Epidermal melanocyte (primary cell): ENCODE results near the gene HADHA.

ENCODE experiments used
- DNase-seq: peaks from one replicate; pipeline ENCODE4 v3.0.0; 2011; ENCODE audit warnings: low spot score; ENCODE audit not compliant: insufficient read length

The HADHA gene

GRCh38 chr2:26144953-26145680 lies 99.3 kb downstream of the HADHA start:
- DNase-seq, result peak; percentile 64

GRCh38 chr2:26144031-26144430 lies 100.4 kb downstream of the HADHA start:
- no peak for DNase-seq

GRCh38 chr2:26141145-26141769 lies 103.2 kb downstream of the HADHA start:
- no peak for DNase-seq
